ENCODE results near the gene GTF2H1.
"Not testable (repeated sequence)": the region's sequence is repeated elsewhere in the genome, so short reads cannot be mapped to it uniquely, and the experiment has no call there.

Gene GTF2H1

GRCh38 chr11:18383388-18384156 is 61.2 kb downstream of the GTF2H1 start:
- DNase-seq: peak; percentile 51

GRCh38 chr11:18384157-18384641 is 61.8 kb downstream of the GTF2H1 start:
- DNase-seq: no peak

- DNase-seq: no peak
Observed at GRCh38 chr11:18390088-18390487, 67.7 kb downstream of the GTF2H1 start.

GRCh38 chr11:18392434-18393321 is 70.3 kb downstream of the GTF2H1 start:
- DNase-seq: no peak

GRCh38 chr11:18393581-18394274 is 71.4 kb downstream of the GTF2H1 start:
- no peak for DNase-seq

GRCh38 chr11:18394275-18394927 is 72.0 kb downstream of the GTF2H1 start, which contains the start of gene LDHA:
LDHA (plus strand) TSS chr11:18394563; CDS start chr11:18396843, 2,280 bp downstream.
- peak; percentile 98 for DNase-seq

- DNase-seq: no peak
Observed at GRCh38 chr11:18394928-18395734, 72.8 kb downstream of the GTF2H1 start.

- peak; percentile 91 for DNase-seq
Observed at GRCh38 chr11:18395735-18396504, 73.6 kb downstream of the GTF2H1 start.

GRCh38 chr11:18397921-18398320 is 75.6 kb downstream of the GTF2H1 start:
- no peak for DNase-seq

GRCh38 chr11:18401077-18401476 is 78.7 kb downstream of the GTF2H1 start:
- DNase-seq: not testable (repeated sequence)

GRCh38 chr11:18404062-18404461 is 81.7 kb downstream of the GTF2H1 start:
- DNase-seq: no peak

GRCh38 chr11:18407400-18407799 is 85.0 kb downstream of the GTF2H1 start:
- not testable (repeated sequence) for DNase-seq

GRCh38 chr11:18408558-18409291 is 86.4 kb downstream of the GTF2H1 start:
- no peak for DNase-seq

- DNase-seq: no peak
Observed at GRCh38 chr11:18416459-18416858, 94.1 kb downstream of the GTF2H1 start.
